Activated naive CD8-positive, alpha-beta T cell (primary cell): ENCODE measurements around the gene CFI.

Experiments
- H3K27ac Mint-ChIP-seq: one replicate; pipeline ENCODE4 v1.8.0; 2021; ENCODE audit warnings: mixed read lengths
- H3K27me3 Mint-ChIP-seq: one replicate; pipeline ENCODE4 v1.8.0; 2021; ENCODE audit warnings: mixed read lengths
- H3K36me3 Mint-ChIP-seq: one replicate; pipeline ENCODE4 v1.8.0; 2021; ENCODE audit warnings: mixed read lengths
- H3K4me1 Mint-ChIP-seq: one replicate; pipeline ENCODE4 v1.8.0; 2021; ENCODE audit warnings: low read depth, mixed read lengths
- H3K4me3 Mint-ChIP-seq: one replicate; pipeline ENCODE4 v1.8.0; 2021; ENCODE audit warnings: mild to moderate bottlenecking, mixed read lengths
- H3K9me3 Mint-ChIP-seq: one replicate; pipeline ENCODE4 v1.8.0; 2021; ENCODE audit warnings: low read depth, mixed read lengths

CFI gene

DNA sequence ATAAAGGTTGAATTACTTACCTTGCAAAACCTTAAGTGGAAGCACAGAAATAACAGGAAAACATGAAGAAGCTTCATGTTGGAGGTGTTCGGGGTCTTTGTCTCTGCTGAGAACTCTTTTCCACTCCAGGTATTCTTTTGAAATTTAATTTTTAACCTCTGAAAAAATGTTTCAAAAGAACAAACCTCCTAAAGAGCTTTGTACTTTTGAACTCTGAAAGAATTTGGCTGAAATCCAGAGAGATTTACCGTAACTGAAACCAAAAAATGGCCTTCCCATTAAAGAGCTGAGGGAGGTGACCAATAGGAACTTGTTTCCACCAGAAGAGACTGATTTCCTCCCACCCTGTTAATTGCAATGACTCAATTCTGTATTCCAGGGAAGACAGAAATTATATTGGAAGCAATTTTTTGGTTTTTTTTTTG, at the start of gene CFI:
CFI (minus strand) TSS at position 105 of the 425 bp plus-strand sequence; CDS start at position 77, 28 bp downstream.
- Mint-ChIP-seq H3K4me1 (no peaks in the 10 kb centered on the region), H3K9me3 (no peaks in the 10 kb centered on the region), H3K27ac (no peak within 1 kb of the TSS), H3K4me3 (no peak within 1 kb of the TSS), H3K27me3 (no peaks in the 10 kb centered on the region), H3K36me3 (no peaks in the 10 kb centered on the region)

DNA sequence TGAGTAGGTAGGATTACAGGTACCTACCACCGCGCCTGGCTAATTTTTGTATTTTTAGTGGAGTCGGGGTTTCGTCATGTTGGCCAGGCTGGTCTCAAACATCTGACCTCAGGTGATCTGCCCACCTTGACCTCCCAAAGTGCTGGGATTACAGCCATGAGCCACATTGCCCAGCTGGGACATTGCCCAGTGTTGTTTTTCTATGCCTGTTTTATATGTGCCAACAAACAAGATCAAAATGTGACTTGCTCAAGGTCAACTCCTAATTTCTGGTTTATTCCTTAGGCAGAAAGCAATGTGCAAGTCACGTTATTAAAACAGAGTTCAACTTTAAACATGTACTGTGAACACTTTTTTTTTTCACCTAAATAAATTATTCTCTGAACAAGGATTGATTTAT, 48.8 kb upstream of the CFI start:
- no peaks in the 10 kb centered on the region for H3K27me3 Mint-ChIP-seq
- H3K4me1 Mint-ChIP-seq = no peaks in the 10 kb centered on the region
- no peaks in the 10 kb centered on the region for H3K36me3 Mint-ChIP-seq
- no peak overlapping the region for H3K27ac Mint-ChIP-seq
- H3K4me3 Mint-ChIP-seq = no peak overlapping the region
- H3K9me3 Mint-ChIP-seq = no peaks in the 10 kb centered on the region

DNA sequence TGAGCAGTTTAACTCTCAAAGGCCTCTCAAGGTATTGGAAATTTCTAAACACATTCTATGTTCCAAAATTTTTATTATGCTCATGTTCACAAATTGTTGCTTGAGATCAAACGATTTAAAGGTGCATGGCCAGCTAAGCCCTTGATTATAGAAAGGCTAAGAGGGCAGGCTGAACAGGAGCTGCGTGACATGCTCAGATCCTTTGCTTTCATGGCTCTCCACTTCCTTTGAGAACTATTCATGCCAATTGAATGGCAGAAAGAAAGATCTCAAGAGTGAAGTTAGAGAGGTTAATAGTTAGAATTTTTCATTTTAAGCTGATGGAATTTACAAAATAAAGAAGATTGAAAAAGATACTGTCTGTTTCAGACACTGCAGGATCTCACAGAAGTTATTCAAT, 46.7 kb upstream of the CFI start:
- Mint-ChIP-seq H3K36me3 (no peaks in the 10 kb centered on the region), H3K9me3 (no peaks in the 10 kb centered on the region), H3K4me1 (no peaks in the 10 kb centered on the region), H3K4me3 (no peak overlapping the region), H3K27me3 (no peaks in the 10 kb centered on the region), H3K27ac (no peak overlapping the region)

DNA sequence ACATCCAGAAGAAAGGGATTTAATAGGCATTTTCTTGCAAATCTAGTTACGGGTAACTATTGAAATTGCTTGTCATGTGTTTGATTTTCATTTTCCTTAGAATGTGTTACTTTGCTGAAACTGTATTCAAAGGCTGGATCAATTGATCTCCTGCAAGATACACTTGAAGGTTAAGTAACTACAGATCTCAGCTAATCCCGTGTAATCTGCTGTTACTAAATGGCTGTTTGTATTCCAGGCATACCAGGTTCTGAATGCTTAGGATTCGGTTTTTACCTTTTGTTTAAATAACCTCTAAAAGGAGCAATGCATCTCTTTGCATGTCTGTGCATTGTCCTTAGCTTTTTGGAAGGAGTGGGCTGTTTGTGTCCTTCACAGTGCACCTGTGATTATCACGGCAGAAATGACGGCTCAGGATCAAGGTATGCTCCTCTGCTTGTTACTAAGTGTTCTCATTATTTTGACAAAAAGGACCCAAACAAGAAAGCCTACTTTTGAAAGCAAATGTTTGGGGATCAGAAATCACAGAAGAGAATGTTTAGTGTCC, 46.2 kb upstream of the CFI start, which contains the start of gene LRIT3:
LRIT3 (plus strand) TSS at position 212 of the 547 bp plus-strand sequence; CDS start at position 307, 95 bp downstream.
- Mint-ChIP-seq H3K27me3 (no peaks in the 10 kb centered on the region), H3K36me3 (no peaks in the 10 kb centered on the region), H3K4me1 (no peaks in the 10 kb centered on the region), H3K4me3 (no peak within 1 kb of the TSS), H3K9me3 (no peaks in the 10 kb centered on the region), H3K27ac (no peak within 1 kb of the TSS)

DNA sequence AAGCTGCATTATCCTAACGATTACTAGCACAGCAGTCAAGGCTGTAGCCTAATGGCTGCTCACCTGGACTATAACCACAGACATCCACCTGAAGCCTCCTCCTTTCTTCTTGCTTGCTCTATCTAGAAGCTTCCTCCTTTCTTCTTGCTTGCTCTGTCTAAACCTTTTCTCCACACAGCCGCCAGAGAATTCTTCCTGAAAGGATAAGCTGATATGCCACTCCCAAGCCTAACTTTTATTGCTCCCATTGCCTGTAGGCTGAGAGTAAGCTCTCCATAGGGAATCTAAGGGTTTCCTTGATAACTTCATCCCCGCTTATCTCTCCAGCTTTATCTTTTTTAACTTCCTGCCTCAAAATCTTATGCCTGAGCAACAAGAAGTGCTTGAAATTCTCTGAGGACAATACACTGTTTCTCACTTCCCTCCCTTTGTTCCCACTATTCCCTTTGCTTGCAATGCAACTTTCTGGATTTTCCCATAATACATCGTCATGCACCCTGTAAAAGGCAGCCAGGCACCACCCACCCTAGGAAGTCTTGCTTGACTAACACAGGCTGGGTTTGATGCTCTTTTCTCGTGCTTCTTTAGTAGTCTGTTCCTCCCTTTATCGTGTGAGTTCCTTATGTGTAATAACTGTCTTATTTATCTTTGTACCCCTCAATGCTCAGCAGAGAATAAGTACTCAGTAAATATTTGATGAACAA, 44.7 kb upstream of the CFI start:
- Mint-ChIP-seq H3K36me3 (no peaks in the 10 kb centered on the region), H3K9me3 (no peaks in the 10 kb centered on the region), H3K4me3 (no peak overlapping the region), H3K4me1 (no peaks in the 10 kb centered on the region), H3K27ac (no peak overlapping the region), H3K27me3 (no peaks in the 10 kb centered on the region)

DNA sequence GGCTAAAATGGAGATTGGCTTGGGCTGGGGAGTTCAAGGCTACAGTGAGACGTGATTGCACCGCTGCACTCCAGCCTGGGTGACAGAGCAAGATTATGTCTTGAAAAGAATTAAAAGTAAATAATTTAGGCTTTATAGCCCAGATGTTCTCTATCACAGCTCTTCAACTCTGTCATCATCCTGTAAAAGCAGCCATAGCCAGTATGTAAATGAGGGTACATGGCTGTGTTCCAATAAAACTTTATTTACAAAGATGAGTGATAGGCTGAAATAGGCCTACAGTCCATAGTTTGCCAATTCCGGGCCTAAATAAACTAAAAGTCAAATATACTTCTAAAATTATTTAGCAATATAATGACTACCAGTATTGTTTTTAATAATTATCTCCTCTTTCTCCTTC, 35.2 kb upstream of the CFI start:
- Mint-ChIP-seq H3K9me3 (peaks cover 7% of the 10 kb centered on the region), H3K4me3 (no peak overlapping the region), H3K27ac (no peak overlapping the region), H3K36me3 (peaks cover 25% of the 10 kb centered on the region), H3K27me3 (no peaks in the 10 kb centered on the region), H3K4me1 (no peaks in the 10 kb centered on the region)

DNA sequence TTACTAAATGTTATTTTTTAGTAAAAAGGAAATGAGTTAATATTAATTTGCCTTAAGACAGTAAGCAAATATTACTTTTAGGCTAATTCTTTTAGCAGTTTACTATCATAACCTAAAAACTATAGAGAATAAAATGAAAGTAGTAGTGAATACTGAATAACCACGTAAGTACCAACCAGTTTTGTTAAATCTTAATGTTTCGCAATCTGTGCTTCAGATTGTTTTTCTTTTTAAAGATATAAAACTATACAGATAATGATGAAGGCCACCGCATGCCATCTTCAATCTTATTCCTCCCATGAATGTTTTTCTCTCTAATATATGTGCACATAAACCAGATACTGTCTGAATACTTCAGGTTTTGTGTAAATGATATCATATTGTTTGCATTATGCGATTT, 32.0 kb upstream of the CFI start:
- H3K4me1 Mint-ChIP-seq = no peaks in the 10 kb centered on the region
- no peaks in the 10 kb centered on the region for H3K9me3 Mint-ChIP-seq
- peaks cover 13% of the 10 kb centered on the region for H3K36me3 Mint-ChIP-seq
- no peak overlapping the region for H3K4me3 Mint-ChIP-seq
- no peaks in the 10 kb centered on the region for H3K27me3 Mint-ChIP-seq
- no peak overlapping the region for H3K27ac Mint-ChIP-seq

DNA sequence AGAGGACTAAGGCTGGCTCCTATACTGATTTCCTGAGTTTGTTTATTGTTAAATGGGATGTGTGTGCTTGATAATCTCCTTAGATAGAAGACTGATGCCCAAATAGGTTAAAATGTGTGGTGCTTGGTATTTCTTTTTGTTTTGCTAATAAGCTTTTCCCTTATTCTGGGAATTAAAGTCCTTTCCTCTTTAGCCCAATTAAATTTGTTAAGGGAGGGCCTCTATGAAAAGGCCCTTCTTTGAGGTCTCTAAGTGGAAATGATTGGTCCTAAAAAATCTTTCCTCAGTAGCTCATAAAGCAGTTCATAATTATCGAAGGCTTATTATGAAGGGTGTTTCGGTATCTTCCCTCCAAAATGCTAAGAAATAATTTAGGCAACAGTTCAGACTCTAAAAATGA, 25.9 kb upstream of the CFI start, which contains the start of gene RRH:
RRH (plus strand) TSS at position 301 of the 400 bp plus-strand sequence; CDS start at position 357, 56 bp downstream.
- Mint-ChIP-seq H3K4me3 (no peak within 1 kb of the TSS), H3K9me3 (no peaks in the 10 kb centered on the region), H3K27ac (no peak within 1 kb of the TSS), H3K36me3 (no peaks in the 10 kb centered on the region), H3K4me1 (peaks cover 2% of the 10 kb centered on the region), H3K27me3 (no peaks in the 10 kb centered on the region)

DNA sequence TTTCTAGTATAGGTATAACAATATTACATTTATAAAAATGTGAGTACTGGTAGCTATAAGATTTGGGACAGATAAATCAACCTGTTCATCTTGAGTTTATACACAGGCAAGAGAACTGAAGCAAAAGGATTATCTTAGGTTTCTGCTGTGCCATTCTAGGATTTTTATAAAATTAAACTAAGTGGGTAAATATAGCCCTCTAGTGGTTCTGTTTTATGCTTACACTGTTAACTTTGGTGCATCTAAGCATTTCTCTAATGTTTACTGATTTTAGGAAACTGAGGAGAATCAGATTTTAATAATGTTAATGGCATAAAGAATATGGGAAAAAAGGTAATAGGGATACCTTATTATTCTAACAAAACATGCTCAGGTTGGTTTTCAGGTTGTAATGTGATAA, 24.9 kb upstream of the CFI start:
- Mint-ChIP-seq H3K36me3 (no peaks in the 10 kb centered on the region), H3K9me3 (no peaks in the 10 kb centered on the region), H3K4me1 (peaks cover 2% of the 10 kb centered on the region), H3K4me3 (no peak overlapping the region), H3K27ac (no peak overlapping the region), H3K27me3 (no peaks in the 10 kb centered on the region)

DNA sequence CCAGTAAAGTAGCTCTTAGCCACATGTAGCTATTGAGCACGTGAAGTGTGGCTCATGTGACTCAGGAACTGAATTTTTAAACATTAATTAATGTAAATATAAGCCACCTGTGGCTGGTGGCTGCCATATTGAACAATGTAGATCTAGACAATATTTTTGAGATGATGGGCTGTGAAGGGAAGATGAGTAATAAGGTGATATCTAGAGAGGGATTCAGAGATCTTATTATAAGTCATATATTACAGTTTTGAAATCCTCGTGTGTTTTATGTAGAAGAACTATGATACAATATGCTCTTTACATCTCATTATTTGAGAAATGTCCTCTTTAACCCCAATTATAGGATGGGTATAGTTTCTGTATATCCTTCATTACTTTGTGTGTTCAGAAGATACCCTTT, 19.4 kb upstream of the CFI start:
- H3K36me3 Mint-ChIP-seq = peaks cover 18% of the 10 kb centered on the region
- no peaks in the 10 kb centered on the region for H3K27me3 Mint-ChIP-seq
- peak overlapping the region; percentile 67 for H3K27ac Mint-ChIP-seq

DNA sequence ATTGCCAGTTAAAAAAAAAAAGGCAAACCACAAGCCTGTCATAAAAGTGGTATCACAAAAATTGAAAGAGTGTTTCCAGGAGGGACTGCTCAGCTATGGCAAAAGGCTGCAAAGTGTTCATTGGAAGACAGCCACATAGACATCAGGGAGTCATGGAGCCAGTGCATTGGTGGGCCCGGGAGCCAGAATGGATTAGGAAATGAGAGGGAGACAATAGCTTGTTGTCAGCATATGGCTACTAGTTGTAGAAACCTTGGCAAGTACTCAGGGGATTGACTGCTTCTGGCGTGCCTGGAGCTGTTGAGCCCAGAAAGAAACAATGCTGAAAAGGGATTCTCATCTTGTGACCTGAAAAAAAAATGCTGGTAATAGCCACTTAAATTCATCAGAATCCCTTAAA, 18.8 kb upstream of the CFI start:
- Mint-ChIP-seq H3K36me3 (peaks cover 18% of the 10 kb centered on the region), H3K27ac (peak overlapping the region; percentile 67), H3K4me3 (no peak overlapping the region), H3K4me1 (peaks cover 49% of the 10 kb centered on the region), H3K27me3 (no peaks in the 10 kb centered on the region), H3K9me3 (no peaks in the 10 kb centered on the region)

More for the DNA sequence above, 19.4 kb upstream of the CFI start:
- peaks cover 47% of the 10 kb centered on the region for H3K4me1 Mint-ChIP-seq
- H3K9me3 Mint-ChIP-seq = no peaks in the 10 kb centered on the region
- H3K4me3 Mint-ChIP-seq = no peak overlapping the region

DNA sequence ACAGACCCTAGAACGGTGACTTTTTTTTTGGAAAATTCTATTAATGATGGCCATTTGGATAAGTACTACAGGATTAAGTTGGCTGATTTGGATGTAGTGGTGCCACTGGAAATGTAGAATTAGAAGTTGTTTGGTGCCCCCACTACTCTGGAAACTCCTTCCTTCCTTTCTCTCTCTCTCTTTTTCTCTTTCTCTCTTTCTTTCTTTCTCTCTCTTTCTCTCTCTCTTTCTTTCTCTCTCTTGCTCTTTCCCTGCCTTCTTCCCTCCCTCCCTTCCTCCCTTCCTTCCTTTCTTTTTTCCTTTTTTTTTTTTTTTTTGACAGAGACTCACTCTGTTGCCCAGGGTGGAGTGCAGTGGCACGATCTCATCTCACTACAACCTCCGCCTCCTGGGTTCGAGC, 16.5 kb upstream of the CFI start:
- no peaks in the 10 kb centered on the region for H3K27me3 Mint-ChIP-seq
- H3K4me1 Mint-ChIP-seq = peaks cover 58% of the 10 kb centered on the region
- no peaks in the 10 kb centered on the region for H3K9me3 Mint-ChIP-seq
- H3K4me3 Mint-ChIP-seq = no peak overlapping the region
- peaks cover 18% of the 10 kb centered on the region for H3K36me3 Mint-ChIP-seq
- peak overlapping the region; percentile 70 for H3K27ac Mint-ChIP-seq

DNA sequence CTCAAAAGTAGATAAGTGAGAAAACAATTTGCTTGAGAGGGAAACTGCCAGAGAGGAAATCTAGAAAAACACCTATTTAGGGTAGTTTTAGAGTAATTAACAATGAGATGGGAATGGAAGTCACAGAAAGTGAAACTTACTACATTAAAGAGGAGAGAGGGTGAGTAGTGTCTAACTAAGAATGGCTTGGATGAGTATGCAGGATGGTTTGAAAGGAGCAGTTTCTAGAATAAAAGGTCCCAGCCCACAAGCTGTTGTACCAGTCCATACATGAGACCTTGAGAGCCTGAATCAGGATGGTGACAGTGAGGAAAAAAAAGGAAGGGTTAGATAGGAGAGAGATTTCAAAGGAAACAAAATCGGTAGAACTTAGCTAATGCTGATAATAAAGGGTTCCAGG, 15.1 kb upstream of the CFI start:
- Mint-ChIP-seq H3K9me3 (no peaks in the 10 kb centered on the region), H3K27me3 (no peaks in the 10 kb centered on the region), H3K4me1 (peaks cover 56% of the 10 kb centered on the region), H3K27ac (peak overlapping the region; percentile 99), H3K36me3 (peaks cover 18% of the 10 kb centered on the region), H3K4me3 (peak overlapping the region; percentile 99)

DNA sequence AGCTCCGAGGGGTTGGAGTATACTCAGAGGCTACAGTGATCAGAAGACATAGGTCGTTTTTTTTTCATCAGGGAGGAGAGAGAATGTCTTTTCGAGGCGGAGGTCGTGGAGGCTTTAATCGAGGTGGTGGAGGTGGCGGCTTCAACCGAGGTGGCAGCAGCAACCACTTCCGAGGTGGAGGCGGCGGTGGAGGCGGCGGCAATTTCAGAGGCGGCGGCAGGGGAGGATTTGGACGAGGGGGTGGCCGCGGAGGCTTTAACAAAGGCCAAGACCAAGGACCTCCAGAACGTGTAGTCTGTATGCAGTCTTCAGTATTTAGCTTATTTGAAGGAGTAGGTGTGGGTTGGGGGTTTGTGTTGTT, 14.3 kb upstream of the CFI start:
- Mint-ChIP-seq H3K27me3 (no peaks in the 10 kb centered on the region), H3K27ac (peak overlapping the region; percentile 99), H3K4me3 (peak overlapping the region; percentile 99), H3K9me3 (no peaks in the 10 kb centered on the region), H3K4me1 (peaks cover 50% of the 10 kb centered on the region), H3K36me3 (peaks cover 18% of the 10 kb centered on the region)

DNA sequence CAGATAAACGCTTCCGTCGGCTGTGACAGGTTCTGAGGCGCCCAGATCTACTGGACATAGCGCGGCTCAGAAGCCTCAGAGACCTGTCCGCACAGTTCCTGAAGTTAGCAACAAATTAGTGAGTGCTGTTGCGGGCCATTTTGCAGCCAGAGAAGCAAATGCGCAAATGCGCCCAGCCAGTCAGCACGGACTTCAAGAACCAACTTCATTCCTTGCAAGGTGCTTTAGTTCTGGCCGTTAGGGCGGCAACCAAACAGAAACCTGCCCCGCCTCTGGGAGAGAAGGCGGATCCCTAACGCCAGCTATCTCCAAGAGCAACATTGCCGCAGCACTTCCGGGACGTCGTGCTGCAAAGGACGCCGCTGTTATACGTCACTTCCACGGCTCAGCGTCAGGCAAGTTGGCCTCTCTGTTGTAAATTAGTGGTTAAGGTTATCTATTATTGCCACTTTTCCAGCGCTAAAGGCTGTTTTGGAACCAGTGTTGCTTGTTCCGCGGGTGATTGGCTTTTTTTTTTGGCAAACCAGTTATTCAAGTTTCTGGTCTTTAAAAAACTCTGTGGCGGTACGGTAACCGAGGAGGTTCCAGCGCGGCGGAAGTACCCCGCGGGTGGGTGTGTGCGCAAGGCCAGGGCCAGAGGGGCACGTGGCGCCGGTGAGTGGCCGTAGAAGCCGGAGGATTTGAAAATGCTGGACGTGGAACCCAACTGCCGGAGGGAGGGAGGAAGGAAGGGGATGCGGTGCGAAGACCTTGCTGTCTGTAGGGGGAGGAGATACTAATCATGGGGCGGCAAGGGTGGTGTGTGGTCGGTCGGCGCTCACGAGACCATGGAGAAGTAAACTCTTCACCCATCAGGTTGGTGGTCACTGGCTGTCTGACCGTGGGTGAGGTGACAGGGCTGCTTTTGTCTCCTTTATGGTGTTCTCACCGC, 13.6 kb upstream of the CFI start, which contains the start of gene GAR1:
GAR1 (plus strand) TSS at position 612 of the 931 bp plus-strand sequence. CDS start 403 bp downstream, outside the sequence.
- Mint-ChIP-seq H3K4me3 (peak within 1 kb of the TSS; percentile 99), H3K36me3 (peaks cover 18% of the 10 kb centered on the region), H3K9me3 (no peaks in the 10 kb centered on the region), H3K27me3 (no peaks in the 10 kb centered on the region), H3K27ac (peak within 1 kb of the TSS; percentile 99), H3K4me1 (peaks cover 45% of the 10 kb centered on the region)
